GM12878 (cell line): Measurements from ENCODE around the gene SCUBE2. TPM values are rescaled to one million over a fixed set of nuclear protein-coding genes. Genes with fewer than 3 reads are reported as not detected.

Experiments
- ATAC-seq: fragments of 200-7000 bp; cut with Tn5 transposase; 3 replicates; pipeline ENCODE4 v1.9.1; 2020; ENCODE audit warnings: mild to moderate bottlenecking, moderate library complexity
- BruUV-seq: library from RNA; stranded (reverse); fragments of 400-500 nt; replicated peaks from 2 replicates; lab custom pipeline; 2021; lab: Mats Ljungman, UMichigan
- CTCF ChIA-PET: fragments of 300-600 bp; sonication (Branson Sonifier 250); formaldehyde crosslinking; extraction: SDS; loops from one replicate; lab custom pipeline; 2021; ENCODE audit warnings: inconsistent platforms; lab: Yijun Ruan, JAX
- POLR2A ChIA-PET: fragments of 350-600 bp; formaldehyde crosslinking; extraction: SDS; loops from one replicate; lab custom pipeline; 2021; ENCODE audit warnings: inconsistent platforms; lab: Charles Lee
- RAD21 ChIA-PET: fragments of 300-600 bp; sonication (Branson Sonifier 250); formaldehyde crosslinking; loops from one replicate; lab custom pipeline; 2023; ENCODE audit warnings: antibody characterized with exemption; ENCODE audit not compliant: unreplicated experiment; lab: Charles Lee
- SMC1A ChIA-PET: fragments of 300-600 bp; sonication (Branson Sonifier 250); formaldehyde crosslinking; loops from one replicate; lab custom pipeline; 2023; ENCODE audit not compliant: unreplicated experiment, uncharacterized antibody; lab: Charles Lee
- DNase-seq: peaks from one replicate; pipeline ENCODE4 v3.0.0-alpha.2; 2011; ENCODE audit warnings: low read depth, low spot score
- FAIRE-seq: peaks from 3 replicates; lab custom pipeline; 2011; peaks lifted over from hg19 to GRCh38; lab: Jason Lieb, UNC
- H2AFZ ChIP-seq: 2 replicates; pipeline ENCODE4 v1.6.0; 2011; ENCODE audit warnings: low read depth, low read length, control low read depth; ENCODE audit not compliant: control insufficient read depth
- H3K27ac ChIP-seq: 2 replicates; pipeline ENCODE4 v1.5.1; 2011; ENCODE audit warnings: control low read depth; ENCODE audit not compliant: control insufficient read depth, insufficient read depth
- H3K27me3 ChIP-seq, 2 experiments: replicated peaks in 1 of 2; 2 replicates each; pipeline versions ENCODE4 v1.6.0 to v1.6.1; 2011; ENCODE audit warnings: low read length in 1 of 2; ENCODE audit not compliant: control insufficient read depth in 2 of 2, insufficient read depth in 2 of 2
- H3K36me3 ChIP-seq, 2 experiments: 2 replicates each; pipeline ENCODE4 v1.5.1; 2011; ENCODE audit warnings: low read length in 1 of 2; ENCODE audit not compliant: control insufficient read depth in 2 of 2, insufficient read depth in 2 of 2
- H3K4me1 ChIP-seq: 2 replicates; pipeline ENCODE4 v1.6.1; 2011; ENCODE audit warnings: mild to moderate bottlenecking, low read length, moderate library complexity, mixed read lengths; ENCODE audit not compliant: control insufficient read depth, insufficient read depth
- H3K4me2 ChIP-seq: 2 replicates; pipeline ENCODE4 v1.6.0; 2011; ENCODE audit warnings: control low read depth; ENCODE audit not compliant: control insufficient read depth, insufficient read depth
- H3K4me3 ChIP-seq: fragments of 200-600 bp; sonication (generic); 2 replicates; pipeline ENCODE4 v1.5.1; 2016
- H3K79me2 ChIP-seq: 2 replicates; pipeline ENCODE4 v1.6.0; 2011; ENCODE audit warnings: low read length; ENCODE audit not compliant: control insufficient read depth, insufficient read depth
- H3K9ac ChIP-seq: 2 replicates; pipeline ENCODE4 v1.8.0; 2011; ENCODE audit warnings: low read length, control low read depth, mixed read lengths; ENCODE audit not compliant: control insufficient read depth, insufficient read depth
- H3K9me3 ChIP-seq: replicated peaks from 3 replicates; pipeline ENCODE4 v1.5.1; 2011; ENCODE audit warnings: mild to moderate bottlenecking, low read length; ENCODE audit not compliant: control insufficient read depth, insufficient read depth
- H4K20me1 ChIP-seq: 2 replicates; pipeline ENCODE4 v1.6.0; 2011; ENCODE audit not compliant: control insufficient read depth, insufficient read depth
- BCL3 ChIP-seq: IDR thresholded peaks from 2 replicates; pipeline ENCODE4 v1.6.1; 2011; ENCODE audit warnings: borderline replicate concordance, low read depth, mild to moderate bottlenecking, moderate library complexity, low read length; ENCODE audit not compliant: insufficient read depth, poor library complexity, severe bottlenecking
- KDM1A ChIP-seq: fragments of 200-600 bp; sonication (generic); IDR thresholded peaks from 2 replicates; pipeline ENCODE4 v1.6.1; 2016; ENCODE audit warnings: borderline replicate concordance
- MEF2A ChIP-seq: IDR thresholded peaks from 2 replicates; pipeline ENCODE4 v1.6.1; 2011; ENCODE audit warnings: low read depth, mild to moderate bottlenecking, low read length, moderate library complexity; ENCODE audit not compliant: insufficient read depth
- NBN ChIP-seq: fragments of 450-650 bp; IDR thresholded peaks from 2 replicates; pipeline ENCODE4 v1.6.1; 2016
- NKRF ChIP-seq: fragments of 450-650 bp; conservative IDR thresholded peaks from 2 replicates; pipeline ENCODE4 v1.6.1; 2017; ENCODE audit warnings: mild to moderate bottlenecking, moderate library complexity
- NR2C2 ChIP-seq: IDR thresholded peaks from 2 replicates; pipeline ENCODE4 v1.6.1; 2011; ENCODE audit warnings: borderline replicate concordance, low read depth; ENCODE audit not compliant: control insufficient read depth, insufficient read length
- RUNX3 ChIP-seq: IDR thresholded peaks from 2 replicates; pipeline ENCODE4 v1.6.1; 2012; ENCODE audit warnings: low read length, inconsistent platforms
- SMC3 ChIP-seq: IDR thresholded peaks from 2 replicates; pipeline ENCODE4 v1.6.1; 2011; ENCODE audit warnings: low read length, improper control_type of control experiment, borderline replicate concordance
- TBL1XR1 ChIP-seq: IDR thresholded peaks from 2 replicates; pipeline ENCODE4 v1.6.1; 2012; ENCODE audit warnings: low read depth, low read length, improper control_type of control experiment
- ZBED1 ChIP-seq: IDR thresholded peaks from 2 replicates; pipeline ENCODE4 v1.6.1; 2016; ENCODE audit warnings: borderline replicate concordance
- ZNF217 ChIP-seq: fragments of 450-650 bp; IDR thresholded peaks from 2 replicates; pipeline ENCODE4 v1.6.1; 2017; ENCODE audit warnings: antibody characterized with exemption, mild to moderate bottlenecking
- ZNF592 ChIP-seq: fragments of 450-650 bp; IDR thresholded peaks from 2 replicates; pipeline ENCODE4 v1.6.1; 2017; ENCODE audit warnings: mild to moderate bottlenecking, moderate library complexity
- ZNF622 ChIP-seq: fragments of 450-650 bp; IDR thresholded peaks from 2 replicates; pipeline ENCODE4 v1.6.1; 2017; ENCODE audit warnings: mild to moderate bottlenecking, inconsistent platforms
- WGBS: methylation state at CpG from one replicate; pipeline ENCODE4 v1.1.6; 2016; ENCODE audit warnings: low lambda C conversion rate; ENCODE audit not compliant: insufficient replicate concordance, insufficient coverage; ENCODE audit errors: missing lambda C conversion rate; 5-methylcytosine and 5-hydroxymethylcytosine counted together
- in situ Hi-C: fragments of 300-500 bp; cut with MboI; formaldehyde crosslinking; loops from 9 replicates; pipeline ENCODE4 v1.14.3; 2018; ENCODE audit warnings: mixed read lengths
- intact Hi-C: fragments of 100-400 bp; cut with micrococcal nuclease; formaldehyde crosslinking; loops from one replicate; pipeline ENCODE4 v1.14.2; 2022; ENCODE audit not compliant: unreplicated experiment
- polyA plus RNA-seq, 11 experiments: library from polyadenylated mRNA; depleted of rRNA in 4 of 11; unstranded in 6 of 11; stranded (reverse) in 5 of 11; fragments of >200 nt; fragmentation: Nextera tagmentation in 4 of 11; fragmentation: Illumina TruSeq in 1 of 11; extraction: Ambion mirVana in 4 of 11; extraction: Trizol in 1 of 11; gene quantifications; 1 replicate in 1 of 11; 2 replicates in 10 of 11; pipeline versions ENCODE4 v1.2.1 to v1.2.3, GENCODE V29; 2011 to 2016; ENCODE audit warnings: inconsistent platforms in 2 of 11, missing spikeins in 2 of 11, low read depth in 1 of 11
- total RNA-seq, 4 experiments: library from RNA; depleted of rRNA in 3 of 4; stranded (reverse); fragments of >200 nt in 3 of 4; fragmentation: Illumina TruSeq in 1 of 4; extraction: Trizol in 1 of 4; gene quantifications; 2 replicates each; pipeline versions ENCODE4 v1.2.1 to v1.2.3, GENCODE V29; 2013 to 2021

SCUBE2 gene
- total and polyA plus RNA-seq, 10 of the 15 experiments (the other 5 are each of a cell fraction or from before 2014, with no cell fraction given): 0.12 to 0.56 (median 0.31) TPM; not detected in 2

- no peak overlapping the region for H2AFZ ChIP-seq
- no peaks in the 10 kb centered on the region for H4K20me1 ChIP-seq
- no TSS peak for BruUV-seq
- no peaks in the 10 kb centered on the region for H3K4me1 ChIP-seq
- intact Hi-C loops: no loop called here
- in situ Hi-C loops: no loop called here
- no peak overlapping the region for H3K4me2 ChIP-seq
- ChIA-PET RAD21 (interaction anchor here (1.7 kb wide), 1 partner anchor 125 kb away, joined by 8 read pairs; no protein-coding TSS in a partner anchor), CTCF (interaction anchor here (0.7 to 15.8 kb wide), 3 partner anchors 119 to 230 kb away, joined by 3 to 323 read pairs (median 3); no protein-coding TSS in a partner anchor), SMC1A (interaction anchor here (1.3 kb wide), 1 partner anchor 127 kb away, joined by 7 read pairs; no protein-coding TSS in a partner anchor), POLR2A (no interaction called here)
- H3K4me3 ChIP-seq: no peak overlapping the region
- H3K27me3 ChIP-seq: no peaks in the 10 kb centered on the region
- no peaks in the 10 kb centered on the region for H3K9me3 ChIP-seq
- TF ChIP-seq ZBED1: no peak
- TF ChIP-seq RUNX3: no peak
- TF ChIP-seq MEF2A: no peak
- TF ChIP-seq ZNF592: no peak
- no peak for TF ChIP-seq ZNF622
- TF ChIP-seq NKRF: no peak
- no peak for TF ChIP-seq ZNF217
- no peak for TF ChIP-seq NBN
- no peak for TF ChIP-seq SMC3
- TF ChIP-seq TBL1XR1: no peak
- no peak for TF ChIP-seq BCL3
- TF ChIP-seq NR2C2: no peak
- no peak for TF ChIP-seq KDM1A
- WGBS: 80% methylated on average over 7 of the region's 7 CpGs
- H3K79me2 ChIP-seq: no peaks in the 10 kb centered on the region
- no peak for ATAC-seq
- no peak for FAIRE-seq
- no peak overlapping the region for H3K9ac ChIP-seq
- peaks cover 7 to 15% of the 10 kb centered on the region in 2 experiments for H3K36me3 ChIP-seq
- DNase-seq: no peak
- no peak overlapping the region for H3K27ac ChIP-seq
Observed at GRCh38 chr11:9141186-9141585, 49.8 kb upstream of the SCUBE2 start.
